Measurements from ENCODE around the gene ST7. TPM values are rescaled to one million over a fixed set of nuclear protein-coding genes. Genes with fewer than 3 reads are reported as not detected.

Gene ST7
- total and polyA plus RNA-seq, 2 of the 8 experiments (the other 6 are each of a cell fraction or from before 2014, with no cell fraction given), result 16.3 to 18.0 TPM

DNA sequence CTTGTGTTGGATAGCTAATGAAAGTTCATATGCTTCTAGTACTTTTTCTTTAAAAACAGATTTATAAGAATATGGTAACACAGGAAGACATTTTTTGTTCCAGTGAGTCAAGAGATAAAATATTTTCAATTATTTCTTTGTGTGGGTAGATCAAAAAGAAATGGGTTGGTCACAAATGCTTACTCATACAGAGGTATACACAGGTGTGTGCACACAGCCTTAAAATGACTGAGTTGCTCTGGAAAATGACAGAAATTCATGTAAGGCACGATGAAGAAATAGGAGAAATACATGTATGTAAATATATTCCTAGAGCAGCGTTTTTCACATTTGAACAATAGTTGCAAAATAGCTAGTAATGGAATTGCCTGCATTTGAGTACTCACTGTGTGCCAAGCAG, 66.0 kb downstream of the ST7 start (continued):
- TF ChIP-seq POU5F1 (IDR thresholded peaks at IDR 0.05; ENCODE audit: low read depth, low read length), result no peak
- TF ChIP-seq RBBP5 (IDR thresholded peaks at IDR 0.05; ENCODE audit: borderline replicate concordance, low read depth, low read length), result no peak
- no peak for TF ChIP-seq E2F6 (IDR thresholded peaks at IDR 0.05)
- no peak for TF ChIP-seq SP1 (IDR thresholded peaks at IDR 0.05; ENCODE audit: low read depth, low read length)
- no peak for TF ChIP-seq CREB1 (IDR thresholded peaks at IDR 0.05)

Data from H1 (cell line).